Stimulated activated CD4-positive, alpha-beta T cell treated with anti-CD3 and anti-CD28 coated beads, Interleukin-12 subunit alpha, Interleukin-12 subunit beta, amount 100 ng/mL, for 24 hours (primary cell): ENCODE measurements around the gene RAB35.

Experiments used
- DNase-seq, 2 experiments: peaks; one replicate each; pipeline ENCODE4 v3.0.0-alpha.2; 2020; ENCODE audit warnings: low read depth in 2 of 2

The RAB35 gene

GRCh38 chr12:120103371-120103770 is 13.2 kb downstream of the RAB35 start:
- no peak for DNase-seq

GRCh38 chr12:120103044-120103338 is 13.6 kb downstream of the RAB35 start:
- no peak for DNase-seq

GRCh38 chr12:120102189-120103043 is 14.1 kb downstream of the RAB35 start:
- no peak for DNase-seq

GRCh38 chr12:120101617-120102016 is 14.9 kb downstream of the RAB35 start:
- DNase-seq, result no peak

GRCh38 chr12:120101182-120101581 is 15.4 kb downstream of the RAB35 start:
- DNase-seq, result no peak

GRCh38 chr12:120100630-120101029 is 15.9 kb downstream of the RAB35 start:
- no peak for DNase-seq

GRCh38 chr12:120099738-120100137 is 16.8 kb downstream of the RAB35 start:
- no peak for DNase-seq

- DNase-seq, result no peak
Measured at GRCh38 chr12:120098756-120099470, 17.6 kb downstream of the RAB35 start.

- DNase-seq, result no peak
Measured at GRCh38 chr12:120096671-120097202, 19.8 kb downstream of the RAB35 start.

- DNase-seq, result no peak
Measured at GRCh38 chr12:120095736-120096135, 20.8 kb downstream of the RAB35 start.

- DNase-seq, result no peak
Measured at GRCh38 chr12:120095331-120095730, 21.2 kb downstream of the RAB35 start.

- no peak for DNase-seq
Measured at GRCh38 chr12:120094485-120094884, 22.1 kb downstream of the RAB35 start.

GRCh38 chr12:120093592-120094355 is 22.8 kb downstream of the RAB35 start:
- no peak for DNase-seq

- no peak for DNase-seq
Measured at GRCh38 chr12:120093336-120093591, 23.3 kb downstream of the RAB35 start.

GRCh38 chr12:120092551-120093335 is 23.8 kb downstream of the RAB35 start:
- no peak for DNase-seq

GRCh38 chr12:120091371-120092090 is 25.0 kb downstream of the RAB35 start:
- DNase-seq, result no peak

- DNase-seq, result no peak
Measured at GRCh38 chr12:120090626-120091295, 25.8 kb downstream of the RAB35 start.

- no peak for DNase-seq
Measured at GRCh38 chr12:120090206-120090605, 26.3 kb downstream of the RAB35 start.

- no peak for DNase-seq
Measured at GRCh38 chr12:120089796-120090195, 26.8 kb downstream of the RAB35 start.

- no peak for DNase-seq
Measured at GRCh38 chr12:120089105-120089504, 27.4 kb downstream of the RAB35 start.
